Smooth muscle cell (in vitro differentiated cells): ENCODE measurements around the gene CCDC14. TPM values are rescaled to one million over a fixed set of nuclear protein-coding genes. Genes with fewer than 3 reads are reported as not detected.

ENCODE experiments used
- DNase-seq: peaks from one replicate; lab custom pipeline; 2025; ENCODE audit not compliant: unreplicated experiment; lab: John Stamatoyannopoulos, UW
- H2AFZ ChIP-seq: fragments of 200-600 bp; sonication (generic); 2 replicates; pipeline ENCODE4 v1.6.0; 2016; ENCODE audit warnings: antibody characterized with exemption, low read depth, mild to moderate bottlenecking
- H3F3A ChIP-seq: fragments of 200-600 bp; sonication (generic); 2 replicates; pipeline ENCODE4 v1.6.0; 2017; ENCODE audit warnings: antibody characterized with exemption, low read depth
- H3K27ac ChIP-seq: fragments of 200-600 bp; sonication (generic); 2 replicates; pipeline ENCODE4 v1.5.1; 2016; ENCODE audit warnings: low read depth, mild to moderate bottlenecking
- H3K27me3 ChIP-seq: fragments of 200-600 bp; sonication (generic); 2 replicates; pipeline ENCODE4 v1.6.1; 2016; ENCODE audit warnings: low read depth, mild to moderate bottlenecking
- H3K36me3 ChIP-seq: fragments of 200-600 bp; sonication (generic); 2 replicates; pipeline ENCODE4 v1.5.1; 2016; ENCODE audit warnings: low read depth
- H3K4me1 ChIP-seq: fragments of 200-600 bp; sonication (generic); 2 replicates; pipeline ENCODE4 v1.5.1; 2016; ENCODE audit warnings: low read depth
- H3K4me2 ChIP-seq: fragments of 200-600 bp; sonication (generic); 2 replicates; pipeline ENCODE4 v1.6.0; 2016; ENCODE audit warnings: mild to moderate bottlenecking
- H3K4me3 ChIP-seq: fragments of 200-600 bp; sonication (generic); 2 replicates; pipeline ENCODE4 v1.5.1; 2016; ENCODE audit warnings: mild to moderate bottlenecking
- H3K79me2 ChIP-seq: fragments of 200-600 bp; sonication (generic); 2 replicates; pipeline ENCODE4 v1.6.0; 2016; ENCODE audit warnings: low read depth, mild to moderate bottlenecking
- H3K9ac ChIP-seq: fragments of 200-600 bp; sonication (generic); 2 replicates; pipeline ENCODE4 v1.6.0; 2016; ENCODE audit warnings: low read depth
- H3K9me3 ChIP-seq: fragments of 200-600 bp; sonication (generic); replicated peaks from 2 replicates; pipeline ENCODE4 v1.5.1; 2016; ENCODE audit warnings: low read depth
- H4K20me1 ChIP-seq: fragments of 200-600 bp; sonication (generic); 2 replicates; pipeline ENCODE4 v1.6.0; 2016; ENCODE audit warnings: low read depth
- CTCF ChIP-seq: fragments of 200-600 bp; sonication (generic); IDR thresholded peaks from 2 replicates; pipeline ENCODE4 v1.5.1; 2017; ENCODE audit warnings: borderline replicate concordance, mild to moderate bottlenecking, antibody characterized with exemption; ENCODE audit not compliant: insufficient read depth, poor library complexity, severe bottlenecking
- WGBS: methylation state at CpG from one replicate; pipeline ENCODE4 v1.1.7; 2016; ENCODE audit warnings: low lambda C conversion rate; 5-methylcytosine and 5-hydroxymethylcytosine counted together
- polyA plus RNA-seq: library from polyadenylated mRNA; unstranded; fragments of >200 nt; fragmentation: Nextera tagmentation; extraction: Ambion mirVana; gene quantifications from 2 replicates; pipeline ENCODE4 v1.2.1, GENCODE V29; 2016
- total RNA-seq: library from RNA; depleted of rRNA; stranded (reverse); fragments of >200 nt; gene quantifications from 2 replicates; pipeline ENCODE4 v1.2.3, GENCODE V29; 2014

The CCDC14 gene
- total and polyA plus RNA-seq, 2 experiments from 2014 or later = 15.4 to 80.9 TPM

- Histone ChIP-seq H3K4me1 (peaks cover 17% of the 10 kb centered on the region), H3K27me3 (no peaks in the 10 kb centered on the region), H3K79me2 (no peaks in the 10 kb centered on the region), H4K20me1 (no peaks in the 10 kb centered on the region), H3K36me3 (no peaks in the 10 kb centered on the region), H3K4me3 (no peak overlapping the region), H3K9me3 (no peaks in the 10 kb centered on the region), H3K4me2 (no peak overlapping the region), H3K9ac (no peak overlapping the region), H3F3A (no peaks in the 10 kb centered on the region), H2AFZ (no peak overlapping the region), H3K27ac (no peak overlapping the region)
- 83% methylated on average over 6 of the region's 6 CpGs for WGBS
- TF ChIP-seq CTCF = peak; percentile 54
- no peak for DNase-seq
These were observed 79.9 kb downstream of the CCDC14 start for GRCh38 chr3:123880998-123881561.

DNA sequence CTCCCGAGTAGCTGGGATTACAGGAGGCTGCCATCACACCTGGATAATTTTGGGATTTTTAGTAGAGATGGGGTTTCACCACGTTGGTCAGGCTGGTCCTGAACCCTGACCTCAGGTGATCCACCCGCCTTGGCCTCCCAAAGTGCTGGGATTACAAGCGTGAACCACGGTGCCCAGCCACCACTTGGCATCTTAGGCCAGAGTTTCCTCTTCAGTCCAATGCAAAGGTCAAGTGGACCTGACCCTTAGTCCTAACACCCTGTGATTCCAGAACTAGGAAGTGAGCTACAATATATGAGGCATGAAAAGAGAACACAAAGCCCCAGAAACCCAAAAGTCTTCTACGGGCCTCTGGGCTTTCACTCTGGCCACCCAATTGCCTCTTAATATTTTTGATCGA, 82.2 kb downstream of the CCDC14 start:
- no peaks in the 10 kb centered on the region for H3K27me3 ChIP-seq
- no peaks in the 10 kb centered on the region for H4K20me1 ChIP-seq
- H3K4me2 ChIP-seq = no peak overlapping the region
- H2AFZ ChIP-seq = no peak overlapping the region
- no peak for DNase-seq
- no peak overlapping the region for H3K27ac ChIP-seq
- H3K79me2 ChIP-seq = no peaks in the 10 kb centered on the region
- TF ChIP-seq CTCF = no peak
- H3K9ac ChIP-seq = no peak overlapping the region
- WGBS = 93% methylated on average over 7 of the region's 7 CpGs
- H3K9me3 ChIP-seq = no peaks in the 10 kb centered on the region
- H3K36me3 ChIP-seq = no peaks in the 10 kb centered on the region
- no peak overlapping the region for H3K4me3 ChIP-seq
- peaks cover 17% of the 10 kb centered on the region for H3K4me1 ChIP-seq
- H3F3A ChIP-seq = no peaks in the 10 kb centered on the region

GRCh38 chr3:123877965-123878364, 83.1 kb downstream of the CCDC14 start:
- DNase-seq = no peak
- Histone ChIP-seq H4K20me1 (no peaks in the 10 kb centered on the region), H3K4me1 (peaks cover 13% of the 10 kb centered on the region), H3K4me2 (no peak overlapping the region), H3K27ac (no peak overlapping the region), H3K36me3 (no peaks in the 10 kb centered on the region), H3K4me3 (no peak overlapping the region), H3F3A (no peaks in the 10 kb centered on the region), H3K9ac (no peak overlapping the region), H3K79me2 (no peaks in the 10 kb centered on the region), H2AFZ (no peak overlapping the region), H3K27me3 (no peaks in the 10 kb centered on the region), H3K9me3 (no peaks in the 10 kb centered on the region)
- TF ChIP-seq CTCF = no peak
- 90% methylated on average over 4 of the region's 4 CpGs for WGBS

- Histone ChIP-seq H3K9ac (no peak overlapping the region), H3K79me2 (no peaks in the 10 kb centered on the region), H2AFZ (no peak overlapping the region), H3K4me3 (no peak overlapping the region), H3K9me3 (no peaks in the 10 kb centered on the region), H4K20me1 (no peaks in the 10 kb centered on the region), H3F3A (no peaks in the 10 kb centered on the region), H3K27ac (no peak overlapping the region), H3K4me2 (no peak overlapping the region), H3K36me3 (no peaks in the 10 kb centered on the region), H3K27me3 (no peaks in the 10 kb centered on the region), H3K4me1 (peaks cover 13% of the 10 kb centered on the region)
- WGBS = 78% methylated on average over 4 of the region's 4 CpGs
- no peak for DNase-seq
- no peak for TF ChIP-seq CTCF
These were observed 83.6 kb downstream of the CCDC14 start for GRCh38 chr3:123877466-123877865.
